ENCODE results near the gene MME.
"Not testable (repeated sequence)": the region's sequence is repeated elsewhere in the genome, so short reads cannot be mapped to it uniquely, and the experiment has no call there.

MME gene

GRCh38 chr3:155216007-155216406 lies 135.9 kb downstream of the MME start:
- H3K36me3 Mint-ChIP-seq; H3K4me3 Mint-ChIP-seq; ATAC-seq; H3K27ac Mint-ChIP-seq; H3K4me1 Mint-ChIP-seq; DNase-seq (ENCODE audit: low spot score in 2 of 2); H3K9me3 Mint-ChIP-seq: not testable (repeated sequence)

GRCh38 chr3:155217591-155217990 lies 137.5 kb downstream of the MME start:
- H3K36me3 Mint-ChIP-seq = no peaks in the 10 kb centered on the region
- no peak overlapping the region for H3K27ac Mint-ChIP-seq
- peaks cover 10% of the 10 kb centered on the region for H3K9me3 Mint-ChIP-seq
- no peaks in the 10 kb centered on the region for H3K4me1 Mint-ChIP-seq
- DNase-seq (ENCODE audit: low spot score in 2 of 2) = no peak
- no peak for ATAC-seq
- no peak overlapping the region for H3K4me3 Mint-ChIP-seq

- Mint-ChIP-seq H3K9me3 (peaks cover 10% of the 10 kb centered on the region), H3K4me3 (no peak overlapping the region), H3K36me3 (no peaks in the 10 kb centered on the region), H3K27ac (no peak overlapping the region), H3K4me1 (no peaks in the 10 kb centered on the region)
- DNase-seq (ENCODE audit: low spot score in 2 of 2) (no peak), ATAC-seq (no peak)
Measured at GRCh38 chr3:155218462-155218861, 138.3 kb downstream of the MME start.

- no peak for DNase-seq (ENCODE audit: low spot score in 2 of 2)
- no peak overlapping the region for H3K4me3 Mint-ChIP-seq
- no peak overlapping the region for H3K27ac Mint-ChIP-seq
- no peaks in the 10 kb centered on the region for H3K36me3 Mint-ChIP-seq
- peaks cover 10% of the 10 kb centered on the region for H3K9me3 Mint-ChIP-seq
- H3K4me1 Mint-ChIP-seq = no peaks in the 10 kb centered on the region
- no peak for ATAC-seq
Measured at GRCh38 chr3:155219106-155219505, 139.0 kb downstream of the MME start.

- Mint-ChIP-seq H3K4me1 (no peaks in the 10 kb centered on the region), H3K9me3 (no peaks in the 10 kb centered on the region), H3K27ac (no peak overlapping the region), H3K36me3 (no peaks in the 10 kb centered on the region), H3K4me3 (no peak overlapping the region)
- DNase-seq (ENCODE audit: low spot score in 2 of 2) (no peak), ATAC-seq (no peak)
Measured at GRCh38 chr3:155225417-155225816, 145.3 kb downstream of the MME start.

GRCh38 chr3:155227141-155227540 lies 147.0 kb downstream of the MME start:
- H3K36me3 Mint-ChIP-seq = no peaks in the 10 kb centered on the region

GRCh38 chr3:155228676-155229075 lies 148.6 kb downstream of the MME start:
- H3K4me1 Mint-ChIP-seq = no peaks in the 10 kb centered on the region
- no peak overlapping the region for H3K4me3 Mint-ChIP-seq
- no peaks in the 10 kb centered on the region for H3K36me3 Mint-ChIP-seq
- no peak for ATAC-seq
- no peak overlapping the region for H3K27ac Mint-ChIP-seq
- no peaks in the 10 kb centered on the region for H3K9me3 Mint-ChIP-seq
- no peak for DNase-seq (ENCODE audit: low spot score in 2 of 2)

More at GRCh38 chr3:155227141-155227540, 147.0 kb downstream of the MME start:
- DNase-seq (ENCODE audit: low spot score in 2 of 2) = no peak
- Mint-ChIP-seq H3K4me1 (no peaks in the 10 kb centered on the region), H3K27ac (no peak overlapping the region), H3K9me3 (no peaks in the 10 kb centered on the region), H3K4me3 (no peak overlapping the region)
- no peak for ATAC-seq

- Mint-ChIP-seq H3K27ac (no peak overlapping the region), H3K4me1 (no peaks in the 10 kb centered on the region), H3K36me3 (no peaks in the 10 kb centered on the region), H3K4me3 (no peak overlapping the region), H3K9me3 (no peaks in the 10 kb centered on the region)
- DNase-seq (ENCODE audit: low spot score in 2 of 2) (no peak), ATAC-seq (no peak)
Measured at GRCh38 chr3:155229086-155229485, 149.0 kb downstream of the MME start.

- no peaks in the 10 kb centered on the region for H3K4me1 Mint-ChIP-seq
- ATAC-seq (no peak), DNase-seq (ENCODE audit: low spot score in 2 of 2) (no peak)
- no peak overlapping the region for H3K27ac Mint-ChIP-seq
- H3K36me3 Mint-ChIP-seq = no peaks in the 10 kb centered on the region
- H3K9me3 Mint-ChIP-seq = no peaks in the 10 kb centered on the region
- H3K4me3 Mint-ChIP-seq = no peak overlapping the region
Measured at GRCh38 chr3:155230382-155230781, 150.3 kb downstream of the MME start.

- Mint-ChIP-seq H3K4me3 (no peak overlapping the region), H3K27ac (no peak overlapping the region), H3K4me1 (no peaks in the 10 kb centered on the region), H3K9me3 (no peaks in the 10 kb centered on the region), H3K36me3 (no peaks in the 10 kb centered on the region)
- no peak for DNase-seq (ENCODE audit: low spot score in 2 of 2)
- no peak for ATAC-seq
Measured at GRCh38 chr3:155231792-155232191, 151.7 kb downstream of the MME start.

GRCh38 chr3:155232605-155233004 lies 152.5 kb downstream of the MME start:
- Mint-ChIP-seq H3K4me1 (no peaks in the 10 kb centered on the region), H3K36me3 (no peaks in the 10 kb centered on the region), H3K9me3 (no peaks in the 10 kb centered on the region), H3K4me3 (no peak overlapping the region), H3K27ac (no peak overlapping the region)
- DNase-seq (ENCODE audit: low spot score in 2 of 2) = no peak
- ATAC-seq = no peak

- Mint-ChIP-seq H3K36me3 (no peaks in the 10 kb centered on the region), H3K9me3 (no peaks in the 10 kb centered on the region), H3K4me1 (no peaks in the 10 kb centered on the region), H3K27ac (no peak overlapping the region), H3K4me3 (no peak overlapping the region)
- DNase-seq (ENCODE audit: low spot score in 2 of 2) (no peak), ATAC-seq (no peak)
Measured at GRCh38 chr3:155233213-155233612, 153.1 kb downstream of the MME start.
